GM19455 (cell line): ENCODE measurements around the gene TLCD5.

ENCODE experiments used
- ATAC-seq: cut with Tn5 transposase; IDR thresholded peaks from one replicate; pipeline ENCODE4 v1.9.1; 2021; ENCODE audit not compliant: unreplicated experiment

The TLCD5 gene

DNA sequence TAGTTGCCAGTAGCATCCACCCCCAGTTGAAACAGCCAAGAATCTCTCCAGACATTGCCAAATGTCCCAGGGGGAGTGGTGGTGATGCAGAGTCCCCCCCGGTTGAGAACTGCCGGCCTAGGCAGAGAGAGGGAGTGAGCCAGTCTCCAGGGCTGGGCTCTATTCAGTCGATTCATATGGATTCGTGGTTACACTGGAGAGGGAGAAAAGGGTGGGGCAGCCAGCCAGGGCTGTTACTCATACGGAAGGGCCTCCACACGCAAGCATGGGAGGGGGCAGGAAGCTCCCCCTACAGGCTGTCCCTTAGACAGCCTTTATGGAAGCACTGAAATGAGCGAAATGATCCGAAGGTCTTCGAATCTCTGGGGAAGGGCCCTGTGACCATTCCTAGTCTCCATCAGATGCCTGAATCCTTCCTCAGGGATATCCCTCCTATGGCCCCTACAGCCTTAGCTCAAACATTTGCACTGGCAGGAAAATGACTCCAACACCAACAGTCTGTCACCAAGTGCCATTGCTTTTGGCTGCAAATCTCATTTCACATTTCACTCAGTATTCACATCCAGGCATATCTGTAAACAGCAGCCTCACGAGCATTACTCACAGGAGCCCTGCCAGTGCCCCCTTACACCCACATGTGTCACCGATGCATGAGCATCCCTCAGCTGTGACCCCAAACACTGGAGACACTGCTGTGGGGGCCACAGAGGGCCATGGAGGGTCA is 18.4 kb upstream of the TLCD5 start:
- ATAC-seq = no peak

GRCh38 chr11:120307476-120307875 is 17.6 kb upstream of the TLCD5 start:
- ATAC-seq = no peak

DNA sequence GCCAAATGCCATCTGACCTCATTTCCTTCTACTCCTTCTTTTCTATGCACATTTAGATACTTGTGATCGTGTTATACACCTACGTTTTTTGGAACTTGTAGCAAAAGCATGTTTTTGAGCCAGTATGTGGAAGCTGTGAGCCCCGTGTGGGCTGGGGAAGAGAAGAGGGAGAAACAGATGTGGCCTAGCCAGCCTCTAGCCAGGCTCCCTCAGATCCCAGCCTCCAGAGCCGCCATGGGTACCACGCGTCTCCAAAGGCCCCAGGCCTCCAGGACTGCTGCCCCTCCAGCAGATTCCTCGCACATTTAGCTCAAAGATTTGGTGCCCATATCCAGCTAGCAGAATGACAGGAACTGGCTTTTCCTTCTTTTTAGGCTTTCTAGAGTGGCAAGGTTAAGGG is 17.0 kb upstream of the TLCD5 start:
- ATAC-seq = no peak

DNA sequence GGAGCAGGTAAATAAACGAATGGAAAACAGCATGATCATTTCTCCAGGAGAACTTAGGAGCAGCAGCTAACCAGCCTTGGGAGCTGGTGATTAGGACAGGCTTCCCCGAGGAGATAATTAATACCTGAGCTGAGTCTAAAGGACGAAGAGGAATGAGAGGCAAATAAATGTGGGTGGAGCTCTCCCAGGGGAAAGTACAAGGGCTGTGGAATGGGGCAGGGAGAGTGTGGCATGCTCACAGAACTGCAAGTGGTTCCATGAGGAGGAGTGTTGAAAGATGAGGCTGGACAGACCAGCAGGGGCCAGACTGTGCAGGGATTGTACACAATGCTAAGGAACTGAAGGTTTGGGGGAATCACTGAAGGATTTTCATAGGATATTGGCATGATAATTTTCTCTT is 14.2 kb upstream of the TLCD5 start:
- ATAC-seq = no peak

- no peak for ATAC-seq
These were observed 10.2 kb upstream of the TLCD5 start for GRCh38 chr11:120314861-120315260.

DNA sequence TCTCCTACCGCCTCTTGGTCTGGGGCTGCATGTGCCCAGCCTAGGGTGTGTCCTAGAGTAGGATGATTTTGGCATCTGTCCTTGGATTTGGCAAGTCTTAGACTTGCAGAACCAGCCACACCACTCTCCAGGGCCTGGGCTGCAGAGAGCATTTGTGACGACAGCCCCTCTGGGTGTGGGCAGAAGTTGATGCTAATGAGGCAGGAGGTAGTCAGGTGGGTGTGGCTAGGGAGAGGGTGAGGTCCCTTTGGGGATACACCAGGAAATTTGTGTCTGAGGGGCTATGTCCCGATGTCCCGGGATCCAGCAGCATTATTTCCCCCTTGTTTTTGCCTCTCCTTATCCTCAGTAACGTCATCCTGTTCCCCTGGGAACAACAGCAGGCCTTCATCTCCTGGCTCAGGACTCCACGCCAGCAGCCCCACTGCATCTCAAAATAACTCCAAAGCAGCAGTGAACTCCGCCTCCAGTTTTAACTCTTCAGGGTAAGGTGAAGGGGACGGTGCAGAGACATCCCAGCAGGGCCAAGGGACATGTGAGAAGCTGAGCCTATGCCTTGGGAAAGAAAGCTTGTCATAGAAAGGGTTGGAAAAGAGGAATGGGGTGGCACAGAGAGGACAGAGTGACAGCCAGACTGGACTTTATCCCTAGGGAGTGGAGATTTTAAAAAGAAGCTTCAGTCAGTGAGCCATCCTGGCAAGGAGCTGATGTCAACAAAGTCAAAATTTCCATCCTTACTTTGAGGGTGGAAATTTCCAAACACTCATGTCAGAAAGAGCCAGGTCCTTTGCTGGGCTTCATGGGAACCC is 8.0 kb upstream of the TLCD5 start:
- ATAC-seq = no peak

- no peak for ATAC-seq
These were observed 7.2 kb upstream of the TLCD5 start for GRCh38 chr11:120317689-120318480.

GRCh38 chr11:120318906-120319305 is 6.2 kb upstream of the TLCD5 start:
- no peak for ATAC-seq

GRCh38 chr11:120326228-120326627 is 1.1 kb downstream of the TLCD5 start:
- ATAC-seq = no peak

GRCh38 chr11:120326845-120327281 is 1.8 kb downstream of the TLCD5 start:
- ATAC-seq = no peak

GRCh38 chr11:120327311-120327710 is 2.2 kb downstream of the TLCD5 start:
- ATAC-seq = no peak

GRCh38 chr11:120329556-120329955 is 4.5 kb downstream of the TLCD5 start:
- ATAC-seq = no peak

DNA sequence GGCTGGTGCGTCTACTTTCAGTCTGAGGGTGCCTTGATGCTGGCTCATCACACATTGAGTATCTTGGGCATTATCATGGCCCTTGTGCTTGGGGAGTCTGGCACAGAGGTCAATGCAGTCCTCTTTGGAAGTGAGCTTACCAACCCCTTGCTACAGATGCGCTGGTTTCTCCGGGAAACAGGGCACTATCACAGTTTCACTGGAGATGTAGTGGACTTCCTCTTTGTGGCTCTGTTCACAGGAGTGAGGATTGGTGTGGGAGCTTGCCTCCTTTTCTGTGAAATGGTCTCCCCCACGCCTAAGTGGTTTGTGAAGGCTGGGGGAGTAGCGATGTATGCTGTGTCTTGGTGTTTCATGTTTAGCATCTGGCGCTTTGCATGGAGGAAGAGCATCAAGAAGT is 4.9 kb downstream of the TLCD5 start:
- ATAC-seq = no peak

DNA sequence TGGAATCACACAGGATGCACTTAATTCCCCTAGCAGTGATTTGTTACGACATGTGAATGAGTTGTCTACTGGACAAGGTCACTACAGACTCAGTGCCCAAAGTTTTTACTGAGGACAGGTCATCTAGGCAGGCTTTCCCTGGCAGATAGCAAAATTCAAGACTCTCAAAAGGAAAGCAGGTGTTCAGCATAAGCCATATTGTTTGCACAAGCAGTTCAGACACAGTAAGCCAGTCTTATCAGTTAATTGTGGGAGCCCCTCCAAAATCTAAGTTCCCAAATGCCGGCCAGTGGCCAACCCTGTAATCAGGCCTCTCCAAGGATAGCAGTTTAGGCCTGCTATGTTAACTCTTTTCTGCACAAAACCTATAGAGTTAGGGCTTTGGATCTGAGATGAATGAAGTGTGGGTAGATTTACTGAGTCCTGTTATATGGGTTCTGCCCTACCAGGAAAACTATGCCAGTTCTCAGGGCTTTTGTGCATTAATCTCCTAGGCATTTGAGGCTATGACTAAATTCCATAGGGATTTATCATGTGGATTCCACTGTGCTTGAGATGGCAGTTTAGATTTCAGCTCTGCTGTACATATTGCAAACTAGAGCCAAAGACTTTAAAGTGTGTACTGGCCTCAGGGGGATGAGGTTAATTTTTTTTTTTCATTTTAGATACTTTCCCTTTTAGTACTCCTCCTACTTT is 6.3 kb downstream of the TLCD5 start:
- ATAC-seq = no peak

DNA sequence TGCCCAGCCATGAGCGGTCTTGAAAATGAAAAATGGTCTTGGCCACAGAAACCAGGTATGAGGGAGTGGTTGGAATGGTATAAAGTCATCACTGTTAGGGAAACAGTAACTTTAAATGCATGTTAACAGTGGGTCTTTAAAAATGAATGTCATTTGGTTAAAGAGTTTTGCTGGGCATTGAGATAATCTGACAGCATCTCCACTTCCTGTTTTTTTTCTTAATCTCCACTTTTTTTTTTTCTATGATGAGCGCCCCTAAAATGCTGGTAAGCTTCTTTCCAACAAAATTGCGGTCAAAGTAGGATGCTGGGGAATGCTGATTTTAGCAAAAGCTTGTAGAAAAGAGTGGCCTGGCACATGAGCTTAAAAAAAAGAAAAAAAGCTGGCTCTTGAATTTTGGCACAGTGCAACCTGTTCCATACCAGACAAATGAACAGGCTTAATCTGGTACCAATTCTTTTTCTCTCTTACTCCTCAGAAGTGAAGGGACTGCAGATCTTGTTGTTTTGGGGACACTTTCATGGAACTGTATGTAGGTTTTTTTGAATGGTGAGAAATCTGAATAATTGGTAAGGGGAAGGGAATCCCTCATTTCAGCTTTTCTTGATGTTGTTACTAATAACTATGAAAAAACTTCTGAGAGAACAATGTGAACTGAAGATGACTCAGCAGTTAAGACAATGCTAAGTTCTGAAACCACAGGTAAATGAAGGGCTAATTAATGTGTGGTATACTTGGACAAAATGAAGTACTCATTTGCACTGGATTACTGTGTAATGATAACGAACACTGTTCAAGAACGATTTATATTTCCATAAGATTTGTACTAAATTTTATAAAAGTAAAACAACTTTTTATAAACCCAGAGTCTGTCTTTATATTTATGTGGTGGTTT is 8.0 kb downstream of the TLCD5 start:
- ATAC-seq = no peak

GRCh38 chr11:120333801-120334200 is 8.7 kb downstream of the TLCD5 start:
- no peak for ATAC-seq

DNA sequence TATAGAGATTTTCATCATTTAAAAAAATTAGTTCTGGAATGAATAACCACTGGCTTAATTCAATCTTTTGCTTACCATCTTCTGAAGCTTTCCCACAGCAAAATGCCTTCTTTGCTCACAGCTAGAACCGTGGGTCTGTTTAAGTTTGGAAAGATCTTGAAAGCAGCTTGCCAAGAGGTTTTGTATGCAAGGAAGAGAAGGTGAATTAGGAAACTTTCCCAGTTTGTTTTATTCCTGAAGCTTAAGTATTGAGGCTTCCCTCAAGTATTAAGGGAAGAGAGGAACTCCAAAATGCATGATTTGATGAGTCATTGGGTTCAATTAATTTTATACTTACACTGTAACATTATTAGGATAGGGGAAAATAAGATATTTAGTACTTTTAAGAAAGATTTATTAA is 9.2 kb downstream of the TLCD5 start:
- ATAC-seq = no peak

- ATAC-seq = no peak
These were observed 9.9 kb downstream of the TLCD5 start for GRCh38 chr11:120334894-120335462.

GRCh38 chr11:120335556-120335907 is 10.4 kb downstream of the TLCD5 start:
- ATAC-seq = peak; percentile 21
